A549 (cell line): ENCODE results near the gene RCSD1.

Experiments used
- EHMT2 ChIP-seq: fragments of 200-600 bp; sonication (generic); IDR thresholded peaks from 2 replicates; pipeline ENCODE4 v1.6.1; 2016; ENCODE audit warnings: antibody characterized with exemption, low read depth, mild to moderate bottlenecking, moderate library complexity
- JUNB ChIP-seq: fragments of >200 bp; sonication (Bioruptor Twin); formaldehyde crosslinking; IDR thresholded peaks from 2 replicates; pipeline ENCODE4 v1.6.1; 2016
- PHF8 ChIP-seq: fragments of 200-600 bp; sonication (generic); IDR thresholded peaks from 2 replicates; pipeline ENCODE4 v1.6.1; 2016; ENCODE audit warnings: low read depth, mild to moderate bottlenecking, antibody characterized with exemption, moderate library complexity, borderline replicate concordance
- POLR2A ChIP-seq: IDR thresholded peaks from 2 replicates; pipeline ENCODE4 v1.6.1; 2012; ENCODE audit warnings: mild to moderate bottlenecking, low read length
- SREBF2 ChIP-seq: fragments of 450-650 bp; IDR thresholded peaks from 2 replicates; pipeline ENCODE4 v1.6.1; 2014; ENCODE audit warnings: mild to moderate bottlenecking, moderate library complexity
- ZNF302 ChIP-seq: fragments of 250-450 bp; sonication (Bioruptor Pico); IDR thresholded peaks from 2 replicates; pipeline ENCODE4 v1.9.0; 2021; ENCODE audit warnings: inconsistent platforms, mild to moderate bottlenecking, moderate library complexity
- TF ChIP-seq, protein P1 (sequence below): fragments of >200 bp; sonication (Bioruptor Twin); formaldehyde crosslinking; IDR thresholded peaks from 3 replicates; pipeline ENCODE4 v1.5.1; 2016
- TF ChIP-seq, protein P2 (sequence below): fragments of 200-600 bp; sonication (generic); IDR thresholded peaks from 2 replicates; pipeline ENCODE4 v1.6.1; 2016; ENCODE audit warnings: antibody characterized with exemption, mild to moderate bottlenecking, moderate library complexity
- TF ChIP-seq, protein P3 (sequence below): IDR thresholded peaks from 2 replicates; pipeline ENCODE4 v1.6.1; 2012; ENCODE audit warnings: low read depth, borderline replicate concordance

GRCh38 chr1:167701510-167701909 is 71.5 kb downstream of the RCSD1 start:
- TF ChIP-seq POLR2A (no peak), JUNB (no peak), EHMT2 (no peak), PHF8 (no peak), SREBF2 (no peak), ZNF302 (no peak)
- TF ChIP-seq, protein P1, sequence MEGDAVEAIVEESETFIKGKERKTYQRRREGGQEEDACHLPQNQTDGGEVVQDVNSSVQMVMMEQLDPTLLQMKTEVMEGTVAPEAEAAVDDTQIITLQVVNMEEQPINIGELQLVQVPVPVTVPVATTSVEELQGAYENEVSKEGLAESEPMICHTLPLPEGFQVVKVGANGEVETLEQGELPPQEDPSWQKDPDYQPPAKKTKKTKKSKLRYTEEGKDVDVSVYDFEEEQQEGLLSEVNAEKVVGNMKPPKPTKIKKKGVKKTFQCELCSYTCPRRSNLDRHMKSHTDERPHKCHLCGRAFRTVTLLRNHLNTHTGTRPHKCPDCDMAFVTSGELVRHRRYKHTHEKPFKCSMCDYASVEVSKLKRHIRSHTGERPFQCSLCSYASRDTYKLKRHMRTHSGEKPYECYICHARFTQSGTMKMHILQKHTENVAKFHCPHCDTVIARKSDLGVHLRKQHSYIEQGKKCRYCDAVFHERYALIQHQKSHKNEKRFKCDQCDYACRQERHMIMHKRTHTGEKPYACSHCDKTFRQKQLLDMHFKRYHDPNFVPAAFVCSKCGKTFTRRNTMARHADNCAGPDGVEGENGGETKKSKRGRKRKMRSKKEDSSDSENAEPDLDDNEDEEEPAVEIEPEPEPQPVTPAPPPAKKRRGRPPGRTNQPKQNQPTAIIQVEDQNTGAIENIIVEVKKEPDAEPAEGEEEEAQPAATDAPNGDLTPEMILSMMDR: no peak
- TF ChIP-seq, protein P2, sequence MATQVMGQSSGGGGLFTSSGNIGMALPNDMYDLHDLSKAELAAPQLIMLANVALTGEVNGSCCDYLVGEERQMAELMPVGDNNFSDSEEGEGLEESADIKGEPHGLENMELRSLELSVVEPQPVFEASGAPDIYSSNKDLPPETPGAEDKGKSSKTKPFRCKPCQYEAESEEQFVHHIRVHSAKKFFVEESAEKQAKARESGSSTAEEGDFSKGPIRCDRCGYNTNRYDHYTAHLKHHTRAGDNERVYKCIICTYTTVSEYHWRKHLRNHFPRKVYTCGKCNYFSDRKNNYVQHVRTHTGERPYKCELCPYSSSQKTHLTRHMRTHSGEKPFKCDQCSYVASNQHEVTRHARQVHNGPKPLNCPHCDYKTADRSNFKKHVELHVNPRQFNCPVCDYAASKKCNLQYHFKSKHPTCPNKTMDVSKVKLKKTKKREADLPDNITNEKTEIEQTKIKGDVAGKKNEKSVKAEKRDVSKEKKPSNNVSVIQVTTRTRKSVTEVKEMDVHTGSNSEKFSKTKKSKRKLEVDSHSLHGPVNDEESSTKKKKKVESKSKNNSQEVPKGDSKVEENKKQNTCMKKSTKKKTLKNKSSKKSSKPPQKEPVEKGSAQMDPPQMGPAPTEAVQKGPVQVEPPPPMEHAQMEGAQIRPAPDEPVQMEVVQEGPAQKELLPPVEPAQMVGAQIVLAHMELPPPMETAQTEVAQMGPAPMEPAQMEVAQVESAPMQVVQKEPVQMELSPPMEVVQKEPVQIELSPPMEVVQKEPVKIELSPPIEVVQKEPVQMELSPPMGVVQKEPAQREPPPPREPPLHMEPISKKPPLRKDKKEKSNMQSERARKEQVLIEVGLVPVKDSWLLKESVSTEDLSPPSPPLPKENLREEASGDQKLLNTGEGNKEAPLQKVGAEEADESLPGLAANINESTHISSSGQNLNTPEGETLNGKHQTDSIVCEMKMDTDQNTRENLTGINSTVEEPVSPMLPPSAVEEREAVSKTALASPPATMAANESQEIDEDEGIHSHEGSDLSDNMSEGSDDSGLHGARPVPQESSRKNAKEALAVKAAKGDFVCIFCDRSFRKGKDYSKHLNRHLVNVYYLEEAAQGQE: no peak
- TF ChIP-seq, protein P3, sequence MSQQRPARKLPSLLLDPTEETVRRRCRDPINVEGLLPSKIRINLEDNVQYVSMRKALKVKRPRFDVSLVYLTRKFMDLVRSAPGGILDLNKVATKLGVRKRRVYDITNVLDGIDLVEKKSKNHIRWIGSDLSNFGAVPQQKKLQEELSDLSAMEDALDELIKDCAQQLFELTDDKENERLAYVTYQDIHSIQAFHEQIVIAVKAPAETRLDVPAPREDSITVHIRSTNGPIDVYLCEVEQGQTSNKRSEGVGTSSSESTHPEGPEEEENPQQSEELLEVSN: no peak
